Measurements from ENCODE around the gene NAPB.

Gene NAPB

GRCh38 chr20:23435626-23436539 is 14.6 kb upstream of the NAPB start:
- no peak overlapping the region for H3K4me3 ChIP-seq (ENCODE audit: low read depth, low read length)
- no peak for DNase-seq (ENCODE audit: low read depth)
- TF ChIP-seq MAX (IDR thresholded peaks at IDR 0.05; ENCODE audit: low read depth, low read length) (no peak), POLR2A (IDR thresholded peaks at IDR 0.05; ENCODE audit: extremely low read depth, insufficient read length) (no peak), CTCF (IDR thresholded peaks at IDR 0.05; ENCODE audit: low read depth, low read length) (no peak), MYC (IDR thresholded peaks at IDR 0.05; ENCODE audit: low read depth, low read length) (no peak)

- TF ChIP-seq MAX (IDR thresholded peaks at IDR 0.05; ENCODE audit: low read depth, low read length) (no peak), CTCF (IDR thresholded peaks at IDR 0.05; ENCODE audit: low read depth, low read length) (no peak), MYC (IDR thresholded peaks at IDR 0.05; ENCODE audit: low read depth, low read length) (no peak), POLR2A (IDR thresholded peaks at IDR 0.05; ENCODE audit: extremely low read depth, insufficient read length) (no peak)
- DNase-seq (ENCODE audit: low read depth), result no peak
- H3K4me3 ChIP-seq (ENCODE audit: low read depth, low read length), result no peak overlapping the region
Observed at GRCh38 chr20:23434521-23435313, 13.4 kb upstream of the NAPB start.

- DNase-seq (ENCODE audit: low read depth), result no peak
- no peak overlapping the region for H3K4me3 ChIP-seq (ENCODE audit: low read depth, low read length)
- no peak for TF ChIP-seq POLR2A (IDR thresholded peaks at IDR 0.05; ENCODE audit: extremely low read depth, insufficient read length)
- TF ChIP-seq CTCF (IDR thresholded peaks at IDR 0.05; ENCODE audit: low read depth, low read length), result no peak
- no peak for TF ChIP-seq MAX (IDR thresholded peaks at IDR 0.05; ENCODE audit: low read depth, low read length)
- no peak for TF ChIP-seq MYC (IDR thresholded peaks at IDR 0.05; ENCODE audit: low read depth, low read length)
Observed at GRCh38 chr20:23433628-23434027, 12.3 kb upstream of the NAPB start.

GRCh38 chr20:23425129-23425528 is 3.8 kb upstream of the NAPB start:
- no peak overlapping the region for H3K4me3 ChIP-seq (ENCODE audit: low read depth, low read length)
- DNase-seq (ENCODE audit: low read depth), result no peak
- TF ChIP-seq CTCF (IDR thresholded peaks at IDR 0.05; ENCODE audit: low read depth, low read length), result no peak
- no peak for TF ChIP-seq MAX (IDR thresholded peaks at IDR 0.05; ENCODE audit: low read depth, low read length)
- no peak for TF ChIP-seq POLR2A (IDR thresholded peaks at IDR 0.05; ENCODE audit: extremely low read depth, insufficient read length)
- TF ChIP-seq MYC (IDR thresholded peaks at IDR 0.05; ENCODE audit: low read depth, low read length), result no peak

- DNase-seq (ENCODE audit: low read depth), result peak; percentile 49
- TF ChIP-seq CTCF (IDR thresholded peaks at IDR 0.05; ENCODE audit: low read depth, low read length) (no peak), MAX (IDR thresholded peaks at IDR 0.05; ENCODE audit: low read depth, low read length) (no peak), MYC (IDR thresholded peaks at IDR 0.05; ENCODE audit: low read depth, low read length) (no peak; the same call in 1 of the 2 replicates), POLR2A (IDR thresholded peaks at IDR 0.05; ENCODE audit: extremely low read depth, insufficient read length) (no peak)
- peak overlapping the region; percentile 75 for H3K4me3 ChIP-seq (ENCODE audit: low read depth, low read length)
Observed at GRCh38 chr20:23419995-23420901, 1.0 kb downstream of the NAPB start.
